ENCODE results near the gene RPTOR. TPM values are rescaled to one million over a fixed set of nuclear protein-coding genes. Genes with fewer than 3 reads are reported as not detected.

Gene RPTOR
- total RNA-seq, 4 donors from 2014 or later: 19.0 to 48.3 (median 27.3) TPM

GRCh38 chr17:80675438-80676095 lies 130.9 kb downstream of the RPTOR start:
- Histone ChIP-seq H3K36me3 (no peaks in the 10 kb centered on the region), H3K4me1 (no peaks in the 10 kb centered on the region), H3K27ac (no peak overlapping the region), H3K27me3 (no peaks in the 10 kb centered on the region), H3K4me3 (no peak overlapping the region), H3K9me3 (no peaks in the 10 kb centered on the region)
- no peak for TF ChIP-seq POLR2A (IDR thresholded peaks at IDR 0.05)
- TF ChIP-seq, protein P1, sequence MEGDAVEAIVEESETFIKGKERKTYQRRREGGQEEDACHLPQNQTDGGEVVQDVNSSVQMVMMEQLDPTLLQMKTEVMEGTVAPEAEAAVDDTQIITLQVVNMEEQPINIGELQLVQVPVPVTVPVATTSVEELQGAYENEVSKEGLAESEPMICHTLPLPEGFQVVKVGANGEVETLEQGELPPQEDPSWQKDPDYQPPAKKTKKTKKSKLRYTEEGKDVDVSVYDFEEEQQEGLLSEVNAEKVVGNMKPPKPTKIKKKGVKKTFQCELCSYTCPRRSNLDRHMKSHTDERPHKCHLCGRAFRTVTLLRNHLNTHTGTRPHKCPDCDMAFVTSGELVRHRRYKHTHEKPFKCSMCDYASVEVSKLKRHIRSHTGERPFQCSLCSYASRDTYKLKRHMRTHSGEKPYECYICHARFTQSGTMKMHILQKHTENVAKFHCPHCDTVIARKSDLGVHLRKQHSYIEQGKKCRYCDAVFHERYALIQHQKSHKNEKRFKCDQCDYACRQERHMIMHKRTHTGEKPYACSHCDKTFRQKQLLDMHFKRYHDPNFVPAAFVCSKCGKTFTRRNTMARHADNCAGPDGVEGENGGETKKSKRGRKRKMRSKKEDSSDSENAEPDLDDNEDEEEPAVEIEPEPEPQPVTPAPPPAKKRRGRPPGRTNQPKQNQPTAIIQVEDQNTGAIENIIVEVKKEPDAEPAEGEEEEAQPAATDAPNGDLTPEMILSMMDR (IDR thresholded peaks at IDR 0.05): no peak
- no peak for DNase-seq
- intact Hi-C loops (cut with DNase I; ENCODE audit: low total_unique reads): no loop called here

- intact Hi-C loops (cut with DNase I; ENCODE audit: low total_unique reads): no loop called here
- no peak for DNase-seq
- H3K27me3 ChIP-seq: no peaks in the 10 kb centered on the region
- no peak overlapping the region for H3K27ac ChIP-seq
- H3K9me3 ChIP-seq: no peaks in the 10 kb centered on the region
- H3K4me3 ChIP-seq: no peak overlapping the region
- no peaks in the 10 kb centered on the region for H3K36me3 ChIP-seq
- TF ChIP-seq, protein P1 (IDR thresholded peaks at IDR 0.05): no peak
- no peak for TF ChIP-seq POLR2A (IDR thresholded peaks at IDR 0.05)
- H3K4me1 ChIP-seq: no peaks in the 10 kb centered on the region
These were observed 131.4 kb downstream of the RPTOR start for GRCh38 chr17:80676096-80676466.

DNA sequence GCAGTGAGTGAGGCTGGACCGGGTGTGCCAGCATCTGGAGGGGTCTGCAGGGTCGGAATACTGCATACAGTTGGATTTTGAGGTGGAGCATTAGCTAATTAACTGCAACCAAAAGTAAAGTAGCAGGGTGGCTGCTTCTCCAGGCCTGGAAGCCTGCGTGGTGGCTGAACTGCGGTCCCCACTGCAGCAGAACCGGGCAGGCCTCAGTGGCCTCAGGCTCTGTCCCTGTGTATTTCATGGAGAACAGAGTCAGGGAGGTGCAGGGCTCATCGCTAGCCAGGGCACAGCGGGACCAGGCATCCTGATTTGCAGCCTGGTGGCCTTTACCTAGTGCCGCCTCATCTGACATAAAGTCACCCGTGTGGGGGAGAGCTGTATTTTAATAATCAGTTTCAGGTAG lies 131.9 kb downstream of the RPTOR start:
- H3K9me3 ChIP-seq: no peaks in the 10 kb centered on the region
- H3K36me3 ChIP-seq: no peaks in the 10 kb centered on the region
- no peak overlapping the region for H3K4me3 ChIP-seq
- H3K27me3 ChIP-seq: no peaks in the 10 kb centered on the region
- DNase-seq: no peak
- H3K27ac ChIP-seq: no peak overlapping the region
- H3K4me1 ChIP-seq: no peaks in the 10 kb centered on the region
- intact Hi-C loops (cut with DNase I; ENCODE audit: low total_unique reads): no loop called here
- TF ChIP-seq, protein P1 (IDR thresholded peaks at IDR 0.05): no peak
- no peak for TF ChIP-seq POLR2A (IDR thresholded peaks at IDR 0.05)

DNA sequence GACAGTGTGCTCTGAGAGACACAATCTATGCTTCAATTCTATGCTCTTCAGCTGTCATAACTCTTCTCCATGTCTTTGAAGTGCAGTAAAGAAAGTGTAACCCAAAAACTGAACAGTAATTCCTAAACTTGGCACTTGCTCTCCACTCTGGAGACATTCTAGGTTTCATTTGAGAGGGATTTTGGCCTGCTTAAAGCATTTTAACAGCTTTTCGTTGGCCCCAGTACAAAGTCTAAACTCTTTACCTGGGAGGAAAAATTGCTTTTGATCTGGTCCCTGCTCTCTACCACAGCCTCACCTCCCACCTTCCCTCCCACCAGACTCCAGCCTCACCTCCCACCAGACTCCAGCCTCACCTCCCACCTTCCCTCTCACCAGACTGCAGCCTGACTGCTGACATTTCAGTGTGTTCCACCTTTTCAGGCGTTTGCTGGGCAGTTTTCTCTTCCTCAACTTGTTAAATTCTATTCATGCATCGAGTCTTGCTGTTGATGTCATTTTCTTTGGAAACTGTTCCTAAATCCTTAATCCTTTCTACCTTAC lies 132.6 kb downstream of the RPTOR start:
- no peaks in the 10 kb centered on the region for H3K4me1 ChIP-seq
- intact Hi-C loops (cut with DNase I; ENCODE audit: low total_unique reads): no loop called here
- no peak for DNase-seq

DNA sequence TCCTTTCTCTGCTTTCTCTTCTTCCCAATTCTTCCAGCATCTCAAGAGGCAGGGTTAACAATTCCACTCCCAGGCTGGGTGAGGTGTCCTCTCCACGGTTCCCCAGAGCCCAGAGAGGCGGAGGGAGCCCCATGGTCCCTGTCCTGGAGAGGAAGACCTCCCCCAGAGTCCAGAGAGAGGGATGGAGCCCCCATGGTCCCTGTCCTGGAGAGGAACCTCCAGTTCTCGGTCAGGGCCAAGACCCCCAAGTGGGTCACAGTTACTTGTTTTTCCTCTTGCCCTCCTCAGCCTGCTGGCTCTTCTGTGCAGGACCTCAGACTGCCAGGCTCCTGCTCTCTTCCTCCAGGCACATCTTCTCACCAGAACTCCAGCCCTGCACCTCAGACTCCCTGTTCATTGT lies 135.2 kb downstream of the RPTOR start:
- no peaks in the 10 kb centered on the region for H3K9me3 ChIP-seq
- no peaks in the 10 kb centered on the region for H3K4me1 ChIP-seq
- DNase-seq: no peak
- H3K4me3 ChIP-seq: no peak overlapping the region
- H3K36me3 ChIP-seq: no peaks in the 10 kb centered on the region
- intact Hi-C loops (cut with DNase I; ENCODE audit: low total_unique reads): no loop called here
- TF ChIP-seq, protein P1 (IDR thresholded peaks at IDR 0.05): no peak
- no peak for TF ChIP-seq POLR2A (IDR thresholded peaks at IDR 0.05)
- no peak overlapping the region for H3K27ac ChIP-seq
- H3K27me3 ChIP-seq: no peaks in the 10 kb centered on the region

More for the DNA sequence above, 132.6 kb downstream of the RPTOR start:
- Histone ChIP-seq H3K9me3 (no peaks in the 10 kb centered on the region), H3K27ac (no peak overlapping the region), H3K36me3 (no peaks in the 10 kb centered on the region), H3K27me3 (no peaks in the 10 kb centered on the region), H3K4me3 (no peak overlapping the region)
- TF ChIP-seq, protein P1 (IDR thresholded peaks at IDR 0.05): no peak
